ENCODE results near the gene MREG. TPM values are rescaled to one million over a fixed set of nuclear protein-coding genes. Genes with fewer than 3 reads are reported as not detected.

MREG gene
- total and polyA plus RNA-seq, 9 donors, result 0.85 to 5.4 (median 2.1) TPM

DNA sequence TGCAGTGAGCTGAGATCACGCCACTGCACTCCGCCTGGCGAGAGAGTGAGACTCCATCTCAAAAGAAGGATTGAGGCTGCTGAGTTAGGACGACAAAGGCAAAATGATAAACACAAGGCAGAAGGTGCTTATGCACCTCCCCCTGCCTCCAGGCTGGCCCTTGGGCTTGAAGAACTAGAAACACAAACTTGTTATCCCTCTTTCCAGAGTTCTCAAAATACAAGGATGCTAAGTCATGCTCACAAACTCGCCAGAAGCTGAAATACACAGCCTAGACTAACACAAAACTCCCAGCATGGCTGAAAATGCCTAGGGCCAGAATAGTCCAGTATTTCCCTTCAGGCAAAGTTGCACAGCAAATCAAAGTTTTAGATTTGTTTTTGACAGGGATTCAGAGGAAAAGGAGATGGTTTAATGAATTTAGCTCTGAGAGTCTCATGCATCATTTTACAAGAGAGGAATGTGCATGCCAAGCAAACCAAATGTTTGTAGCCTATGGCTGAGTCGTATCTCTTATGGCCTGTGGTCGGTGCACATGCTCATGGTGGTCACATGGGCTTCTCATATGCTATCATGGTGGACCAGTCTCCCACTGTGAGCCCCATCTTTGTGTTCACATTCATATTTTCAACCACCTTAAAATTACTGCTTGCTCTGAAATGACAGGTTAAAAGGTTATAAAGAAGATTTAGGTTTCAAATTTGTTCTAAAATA, 16.2 kb upstream of the MREG start:
- no peak for DNase-seq
- Histone ChIP-seq H3K27me3 (no peaks in the 10 kb centered on the region), H3K4me3 (no peak overlapping the region), H3K4me1 (ENCODE audit: insufficient read depth) (peaks cover 2% of the 10 kb centered on the region), H3K36me3 (no peaks in the 10 kb centered on the region), H3K27ac (no peak overlapping the region), H3K9me3 (no peaks in the 10 kb centered on the region)
- 92 to 93% (median 92%) methylated on average over 7 of the region's 7 CpGs for WGBS, 3 donors
- intact Hi-C loops (cut with DNase I), result loop anchor here in 1 of 4 donors (10.0 kb wide), 1 partner anchor 635 kb away; no protein-coding TSS in a partner anchor
- no peak for TF ChIP-seq POLR2A (IDR thresholded peaks at IDR 0.05)
- TF ChIP-seq, protein P1, sequence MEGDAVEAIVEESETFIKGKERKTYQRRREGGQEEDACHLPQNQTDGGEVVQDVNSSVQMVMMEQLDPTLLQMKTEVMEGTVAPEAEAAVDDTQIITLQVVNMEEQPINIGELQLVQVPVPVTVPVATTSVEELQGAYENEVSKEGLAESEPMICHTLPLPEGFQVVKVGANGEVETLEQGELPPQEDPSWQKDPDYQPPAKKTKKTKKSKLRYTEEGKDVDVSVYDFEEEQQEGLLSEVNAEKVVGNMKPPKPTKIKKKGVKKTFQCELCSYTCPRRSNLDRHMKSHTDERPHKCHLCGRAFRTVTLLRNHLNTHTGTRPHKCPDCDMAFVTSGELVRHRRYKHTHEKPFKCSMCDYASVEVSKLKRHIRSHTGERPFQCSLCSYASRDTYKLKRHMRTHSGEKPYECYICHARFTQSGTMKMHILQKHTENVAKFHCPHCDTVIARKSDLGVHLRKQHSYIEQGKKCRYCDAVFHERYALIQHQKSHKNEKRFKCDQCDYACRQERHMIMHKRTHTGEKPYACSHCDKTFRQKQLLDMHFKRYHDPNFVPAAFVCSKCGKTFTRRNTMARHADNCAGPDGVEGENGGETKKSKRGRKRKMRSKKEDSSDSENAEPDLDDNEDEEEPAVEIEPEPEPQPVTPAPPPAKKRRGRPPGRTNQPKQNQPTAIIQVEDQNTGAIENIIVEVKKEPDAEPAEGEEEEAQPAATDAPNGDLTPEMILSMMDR (IDR thresholded peaks at IDR 0.05), result no peak
- no peak for TF ChIP-seq EP300 (IDR thresholded peaks at IDR 0.05)

DNA sequence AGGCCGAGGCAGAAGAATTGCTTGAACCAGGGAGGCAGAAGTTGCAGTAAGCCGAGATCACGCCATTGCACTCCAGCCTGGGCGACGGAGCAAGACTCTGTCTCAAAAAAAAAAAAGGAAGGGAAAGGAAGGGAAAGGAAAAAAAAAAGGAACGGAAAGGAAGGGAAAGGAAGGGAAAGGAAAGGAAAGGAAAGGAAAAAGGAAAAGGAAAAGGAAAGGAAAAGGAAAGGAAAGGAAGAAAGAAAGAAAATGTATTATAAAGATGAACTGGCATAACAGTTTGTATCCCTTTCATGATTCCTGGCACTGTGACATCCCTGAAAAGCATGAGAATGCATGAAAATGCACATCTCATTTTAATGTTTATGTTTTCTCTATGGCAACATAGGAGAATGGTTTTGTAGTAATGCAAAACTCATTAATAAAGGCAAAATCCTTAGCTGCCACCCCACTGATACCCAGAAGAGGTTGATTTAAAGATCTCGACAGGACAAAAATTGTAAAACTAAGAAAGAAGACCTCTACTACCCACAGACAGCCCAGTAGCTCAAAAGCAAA, 11.5 kb upstream of the MREG start:
- Histone ChIP-seq H3K27ac (no peak overlapping the region), H3K9me3 (no peaks in the 10 kb centered on the region), H3K4me3 (no peak overlapping the region), H3K27me3 (no peaks in the 10 kb centered on the region), H3K4me1 (ENCODE audit: insufficient read depth) (no peaks in the 10 kb centered on the region), H3K36me3 (no peaks in the 10 kb centered on the region)
- DNase-seq, result no peak
- intact Hi-C loops (cut with DNase I), result no loop called here
- WGBS, 3 donors, result 94 to 99% (median 97%) methylated on average over 7 of the region's 7 CpGs
- no peak for TF ChIP-seq POLR2A (IDR thresholded peaks at IDR 0.05)
- TF ChIP-seq, protein P1 (IDR thresholded peaks at IDR 0.05), result no peak

DNA sequence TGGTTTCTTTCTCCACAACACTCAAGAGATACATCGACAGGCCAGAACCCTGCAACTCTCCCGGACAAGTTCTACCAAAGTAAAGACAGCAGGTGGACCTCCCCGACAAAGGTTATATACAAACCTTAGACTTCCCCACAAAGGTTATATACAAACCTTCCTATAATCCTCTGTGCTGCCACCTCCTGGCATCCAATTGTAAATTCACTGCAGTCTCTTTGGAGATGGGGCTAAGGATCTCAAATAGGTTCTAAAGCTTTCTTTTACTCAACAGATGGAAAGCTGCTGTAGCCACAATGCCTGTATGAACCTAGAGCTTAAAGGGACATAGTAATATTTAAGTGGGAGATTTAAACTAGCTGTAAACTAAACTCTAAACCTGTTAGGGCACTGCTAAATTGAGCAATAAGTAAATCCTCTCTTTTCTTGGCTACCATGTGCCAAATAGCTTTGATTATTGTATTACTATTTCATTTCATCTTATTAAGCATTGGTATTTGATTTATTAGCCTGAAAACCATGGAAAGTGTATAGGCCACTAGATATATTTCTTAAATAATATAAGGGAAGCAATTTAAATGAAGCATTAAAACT, 9.8 kb upstream of the MREG start:
- no peaks in the 10 kb centered on the region for H3K27me3 ChIP-seq
- no peak for TF ChIP-seq EP300 (IDR thresholded peaks at IDR 0.05)
- TF ChIP-seq POLR2A (IDR thresholded peaks at IDR 0.05), result no peak
- TF ChIP-seq, protein P1 (IDR thresholded peaks at IDR 0.05), result no peak
- no peaks in the 10 kb centered on the region for H3K4me1 ChIP-seq (ENCODE audit: insufficient read depth)
- no peak overlapping the region for H3K4me3 ChIP-seq
- no peak overlapping the region for H3K27ac ChIP-seq
- no peaks in the 10 kb centered on the region for H3K9me3 ChIP-seq
- 37 to 45% (median 42%) methylated on average over 3 of the region's 3 CpGs for WGBS, 3 donors
- no peaks in the 10 kb centered on the region for H3K36me3 ChIP-seq
- intact Hi-C loops (cut with DNase I), result no loop called here
- no peak for DNase-seq

DNA sequence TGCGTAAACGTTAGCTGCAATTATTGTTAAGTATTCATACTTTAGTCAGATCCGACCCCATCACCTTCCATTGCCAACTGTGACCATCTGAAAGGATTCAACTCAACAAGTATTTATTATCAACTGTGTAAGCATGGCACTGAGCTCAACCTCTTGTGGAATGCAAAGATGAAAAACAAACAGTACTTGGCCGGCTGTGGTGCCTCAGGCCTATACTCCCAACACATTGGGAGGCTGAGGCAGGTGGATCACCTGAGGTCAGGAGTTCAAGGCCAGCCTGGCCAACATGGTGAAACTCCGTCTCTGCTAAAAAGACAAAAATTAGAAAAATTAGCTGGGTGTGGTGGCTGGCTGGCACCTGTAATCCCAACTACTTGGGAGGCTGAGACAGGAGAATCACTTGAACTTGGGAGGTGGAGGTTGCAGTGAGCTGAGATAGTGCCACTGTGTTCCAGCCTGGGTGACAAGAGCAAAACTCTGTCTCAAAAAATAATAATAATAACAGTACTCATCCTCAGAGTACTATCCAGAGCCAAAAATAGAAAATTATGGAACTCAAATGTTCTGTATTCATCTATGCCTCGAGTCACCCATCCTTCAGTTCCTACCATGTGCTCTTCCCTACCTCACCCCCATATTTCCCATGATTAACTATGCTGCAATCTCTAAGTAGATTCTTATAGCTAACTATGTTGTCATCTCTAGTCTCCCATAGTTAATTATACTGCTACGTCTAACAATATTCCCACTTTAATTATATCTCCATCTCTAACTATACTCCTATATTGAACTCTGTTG, 8.6 kb upstream of the MREG start:
- Histone ChIP-seq H3K27ac (no peak overlapping the region), H3K9me3 (no peaks in the 10 kb centered on the region), H3K4me1 (ENCODE audit: insufficient read depth) (no peaks in the 10 kb centered on the region), H3K36me3 (no peaks in the 10 kb centered on the region), H3K27me3 (no peaks in the 10 kb centered on the region), H3K4me3 (no peak overlapping the region)
- TF ChIP-seq, protein P1 (IDR thresholded peaks at IDR 0.05), result no peak
- TF ChIP-seq EP300 (IDR thresholded peaks at IDR 0.05), result no peak
- no peak for TF ChIP-seq POLR2A (IDR thresholded peaks at IDR 0.05)
- 76 to 84% (median 78%) methylated on average over 7 of the region's 7 CpGs for WGBS, 3 donors
- intact Hi-C loops (cut with DNase I), result no loop called here
- DNase-seq, result no peak
